CD14-positive monocyte (primary cell): ENCODE data around the gene KATNIP. TPM values are rescaled to one million over a fixed set of nuclear protein-coding genes. Genes with fewer than 3 reads are reported as not detected.

ENCODE experiments used
- DNase-seq, 3 donors: peaks; one replicate each; pipeline ENCODE4 v3.0.0-alpha.2; 2011 to 2022
- H2AFZ ChIP-seq: 2 replicates; pipeline ENCODE4 v1.6.0; 2012; ENCODE audit warnings: mild to moderate bottlenecking, low read depth, low read length, inconsistent platforms; ENCODE audit not compliant: insufficient read depth, poor library complexity, severe bottlenecking
- H3K27ac ChIP-seq, 2 donors: 1 replicate in 1 of 2; 2 replicates in 1 of 2; pipeline ENCODE4 v1.5.1; 2012 to 2013; ENCODE audit warnings: low read length in 2 of 2, control low read depth in 1 of 2, inconsistent platforms in 1 of 2, low read depth in 1 of 2, mild to moderate bottlenecking in 1 of 2
- H3K27me3 ChIP-seq, 2 donors: one replicate each; pipeline versions ENCODE4 v1.6.0 to v1.6.1; 2011 to 2013; ENCODE audit warnings: low read length in 2 of 2; ENCODE audit not compliant: control insufficient read depth in 2 of 2, insufficient read depth in 2 of 2
- H3K36me3 ChIP-seq, 2 donors: replicated peaks in 1 of 2; 1 replicate in 1 of 2; 2 replicates in 1 of 2; pipeline versions ENCODE4 v1.5.1 to v1.6.1; 2012 to 2013; ENCODE audit warnings: low read length in 2 of 2, control low read depth in 1 of 2, inconsistent platforms in 1 of 2, mild to moderate bottlenecking in 1 of 2; ENCODE audit not compliant: insufficient read depth in 2 of 2, control insufficient read depth in 1 of 2
- H3K4me1 ChIP-seq, 2 donors: 1 replicate in 1 of 2; 2 replicates in 1 of 2; pipeline versions ENCODE4 v1.5.1 to v1.6.1; 2012 to 2013; ENCODE audit warnings: low read length in 2 of 2, control low read depth in 1 of 2, inconsistent platforms in 1 of 2, mild to moderate bottlenecking in 1 of 2, moderate library complexity in 1 of 2; ENCODE audit not compliant: insufficient read depth in 2 of 2, control insufficient read depth in 1 of 2
- H3K4me2 ChIP-seq: replicated peaks from 2 replicates; pipeline ENCODE3; 2012; ENCODE audit warnings: low read length, moderate library complexity, mild to moderate bottlenecking; ENCODE audit not compliant: poor library complexity, severe bottlenecking; ENCODE audit errors: extremely low read depth
- H3K4me3 ChIP-seq, 3 experiments: fragments of 200-600 bp in 1 of 3; sonication (generic) in 1 of 3; replicated peaks in 1 of 3; 1 replicate in 2 of 3; 2 replicates in 1 of 3; pipeline ENCODE4 v1.5.1; 2011 to 2013; ENCODE audit warnings: low read length in 3 of 3, mild to moderate bottlenecking in 3 of 3, control low read depth in 2 of 3, low read depth in 2 of 3, inconsistent platforms in 1 of 3, moderate library complexity in 1 of 3
- H3K79me2 ChIP-seq: 2 replicates; pipeline ENCODE4 v1.6.0; 2012; ENCODE audit warnings: mild to moderate bottlenecking, control low read depth, inconsistent platforms, low read length, moderate library complexity; ENCODE audit not compliant: insufficient read depth
- H3K9ac ChIP-seq: 2 replicates; pipeline ENCODE4 v1.6.0; 2017; ENCODE audit warnings: low read length, mild to moderate bottlenecking; ENCODE audit not compliant: insufficient read depth, poor library complexity, severe bottlenecking
- H3K9me3 ChIP-seq, 2 donors: replicated peaks in 1 of 2; 1 replicate in 1 of 2; 2 replicates in 1 of 2; pipeline versions ENCODE4 v1.5.1 to v1.6.1; 2012 to 2013; ENCODE audit warnings: low read length in 2 of 2, control low read depth in 1 of 2; ENCODE audit not compliant: control insufficient read depth in 1 of 2, insufficient read depth in 1 of 2
- H4K20me1 ChIP-seq: 2 replicates; pipeline ENCODE4 v1.6.0; 2012; ENCODE audit warnings: mild to moderate bottlenecking, low read length, control low read depth, moderate library complexity; ENCODE audit not compliant: insufficient read depth
- H3K27ac Mint-ChIP-seq, 7 donors: one replicate each; pipeline ENCODE4 v1.8.0; 2020; ENCODE audit warnings: mild to moderate bottlenecking in 7 of 7, mixed read lengths in 7 of 7, moderate library complexity in 6 of 7, inconsistent platforms in 2 of 7
- H3K27me3 Mint-ChIP-seq, 3 donors: one replicate each; pipeline ENCODE4 v1.8.0; 2021 to 2022; ENCODE audit warnings: low read depth in 3 of 3, mild to moderate bottlenecking in 3 of 3, mixed read lengths in 3 of 3, moderate library complexity in 3 of 3, inconsistent platforms in 1 of 3
- H3K36me3 Mint-ChIP-seq, 2 donors: one replicate each; pipeline ENCODE4 v1.8.0; 2020; ENCODE audit warnings: mixed read lengths in 2 of 2, inconsistent platforms in 1 of 2, mild to moderate bottlenecking in 1 of 2
- H3K4me1 Mint-ChIP-seq: one replicate; pipeline ENCODE4 v1.8.0; 2020; ENCODE audit warnings: mild to moderate bottlenecking, mixed read lengths
- H3K4me3 Mint-ChIP-seq, 2 donors: one replicate each; pipeline ENCODE4 v1.8.0; 2020; ENCODE audit warnings: mild to moderate bottlenecking in 2 of 2, mixed read lengths in 2 of 2, moderate library complexity in 1 of 2
- H3K9me3 Mint-ChIP-seq, 7 donors: one replicate each; pipeline ENCODE4 v1.8.0; 2020 to 2022; ENCODE audit warnings: mixed read lengths in 7 of 7, mild to moderate bottlenecking in 6 of 7, moderate library complexity in 6 of 7, inconsistent platforms in 2 of 7
- CTCF ChIP-seq: fragments of 200-600 bp; IDR thresholded peaks from one replicate; pipeline ENCODE4 v1.8.0; 2022; ENCODE audit warnings: antibody characterized with exemption, mild to moderate bottlenecking
- WGBS: methylation state at CpG from one replicate; pipeline ENCODE4 v1.1.5; 2013; ENCODE audit warnings: missing lambda C conversion rate; ENCODE audit not compliant: insufficient coverage; 5-methylcytosine and 5-hydroxymethylcytosine counted together
- intact Hi-C, 2 donors: fragments of 100-400 bp; cut with micrococcal nuclease; formaldehyde crosslinking; loops; one replicate each; pipeline versions ENCODE4 v1.15.0 to v1.15.1; 2023
- polyA plus RNA-seq, 3 donors: library from polyadenylated mRNA; depleted of rRNA in 1 of 3; unstranded in 2 of 3; stranded (reverse) in 1 of 3; fragments of 300-500 nt in 2 of 3; fragments of >200 nt in 1 of 3; fragmentation: Illumina TruSeq in 2 of 3; gene quantifications; 1 replicate in 2 of 3; 2 replicates in 1 of 3; pipeline ENCODE4 v1.2.3, GENCODE V29; 2012 to 2021

The KATNIP gene
- polyA plus RNA-seq, 3 donors = 2.4 to 28.0 (median 5.0) TPM

DNA sequence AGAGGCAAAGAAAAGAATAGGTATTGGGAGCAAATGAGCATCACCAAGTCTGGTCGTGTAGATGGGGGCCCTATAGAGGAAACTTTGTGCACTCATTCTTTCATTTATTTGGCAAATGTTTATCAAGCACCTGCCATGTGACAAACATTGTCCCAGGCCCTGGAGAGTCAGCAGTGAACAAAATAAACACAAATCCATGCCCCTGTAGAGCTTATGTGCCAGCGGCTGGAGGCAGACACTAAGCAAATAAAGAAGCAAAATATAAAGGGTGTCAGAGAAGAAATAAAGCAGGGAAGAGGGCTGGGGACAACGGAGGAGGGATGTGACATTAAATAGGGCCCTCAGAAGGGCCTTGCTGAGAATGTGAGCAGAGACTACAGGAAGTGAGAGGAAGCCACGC is 45.5 kb downstream of the KATNIP start:
- no peak overlapping the region for H3K9ac ChIP-seq
- no peak overlapping the region for H3K27ac ChIP-seq
- no peak for TF ChIP-seq CTCF
- 62% methylated on average over 2 of the region's 4 CpGs for WGBS
- H2AFZ ChIP-seq = no peak overlapping the region
- no peak for DNase-seq
- no peak overlapping the region for H3K4me2 ChIP-seq
- intact Hi-C loops = no loop called here
- no peaks in the 10 kb centered on the region for H3K27me3 Mint-ChIP-seq
- no peaks in the 10 kb centered on the region for H3K79me2 ChIP-seq
- H3K4me3 ChIP-seq = no peak overlapping the region
- peaks cover 3 to 4% of the 10 kb centered on the region in 2 donors for H3K36me3 ChIP-seq
- no peak overlapping the region for H3K4me3 Mint-ChIP-seq
- H3K4me1 Mint-ChIP-seq = no peaks in the 10 kb centered on the region
- H3K9me3 ChIP-seq = no peaks in the 10 kb centered on the region
- H3K36me3 Mint-ChIP-seq = peaks cover 18 to 30% of the 10 kb centered on the region in 2 donors
- no peak overlapping the region for H3K27ac Mint-ChIP-seq
- no peaks in the 10 kb centered on the region for H4K20me1 ChIP-seq
- no peaks in the 10 kb centered on the region for H3K27me3 ChIP-seq
- no peaks in the 10 kb centered on the region for H3K9me3 Mint-ChIP-seq
- H3K4me1 ChIP-seq = no peaks in the 10 kb centered on the region

- Histone ChIP-seq H3K4me2 (no peak overlapping the region), H2AFZ (no peak overlapping the region), H3K79me2 (no peaks in the 10 kb centered on the region), H3K4me3 (no peak overlapping the region), H3K9me3 (no peaks in the 10 kb centered on the region), H3K4me1 (no peaks in the 10 kb centered on the region), H3K27me3 (no peaks in the 10 kb centered on the region), H3K36me3 (peaks cover 3 to 4% of the 10 kb centered on the region in 2 donors), H3K9ac (no peak overlapping the region), H3K27ac (no peak overlapping the region), H4K20me1 (no peaks in the 10 kb centered on the region)
- intact Hi-C loops = no loop called here
- Mint-ChIP-seq H3K27me3 (no peaks in the 10 kb centered on the region), H3K4me1 (no peaks in the 10 kb centered on the region), H3K27ac (no peak overlapping the region), H3K4me3 (no peak overlapping the region), H3K36me3 (peaks cover 18 to 30% of the 10 kb centered on the region in 2 donors), H3K9me3 (peaks cover 0 to 1% (median 0%) of the 10 kb centered on the region in 7 donors)
- DNase-seq = no peak
- WGBS = 94% methylated on average over 6 of the region's 6 CpGs
- TF ChIP-seq CTCF = no peak
Measured at GRCh38 chr16:27595993-27596392, 46.0 kb downstream of the KATNIP start.
